VCaP (cell line): ENCODE data around the gene POLR2F.
"Not testable (repeated sequence)": the region's sequence is repeated elsewhere in the genome, so short reads cannot be mapped to it uniquely, and the experiment has no call there.

Experiments
- H3K27ac ChIP-seq: fragments of 450-650 bp; 2 replicates; pipeline ENCODE4 v1.5.1; 2017
- CTCF ChIP-seq: fragments of 450-650 bp; conservative IDR thresholded peaks from 2 replicates; pipeline ENCODE4 v1.5.1; 2017; ENCODE audit warnings: mild to moderate bottlenecking, moderate library complexity

The POLR2F gene

GRCh38 chr22:37951305-37951704, 2.2 kb upstream of the POLR2F start:
- TF ChIP-seq CTCF: no peak; the same call in 1 of the 2 replicates
- no peak overlapping the region for H3K27ac ChIP-seq

GRCh38 chr22:37952629-37953028, 870 bp upstream of the POLR2F start:
- H3K27ac ChIP-seq: peak overlapping the region; percentile 74; the same call in 1 of the 2 replicates

- H3K27ac ChIP-seq: peak overlapping the region; percentile 74; the same call in 1 of the 2 replicates
- no peak for TF ChIP-seq CTCF
These were observed 450 bp upstream of the POLR2F start for GRCh38 chr22:37953062-37953436.

- H3K27ac ChIP-seq: peak overlapping the region; percentile 74; the same call in 1 of the 2 replicates
- TF ChIP-seq CTCF: no peak
These were observed 1.2 kb downstream of the POLR2F start for GRCh38 chr22:37954686-37955085.

- H3K27ac ChIP-seq: not testable (repeated sequence)
These were observed 2.4 kb downstream of the POLR2F start for GRCh38 chr22:37955825-37956397.

GRCh38 chr22:37957232-37957631, 3.7 kb downstream of the POLR2F start:
- H3K27ac ChIP-seq: no peak overlapping the region
- TF ChIP-seq CTCF: no peak

- no peak overlapping the region for H3K27ac ChIP-seq
- TF ChIP-seq CTCF: no peak
These were observed 5.8 kb downstream of the POLR2F start for GRCh38 chr22:37959231-37959825.

GRCh38 chr22:37961062-37961461, 7.6 kb downstream of the POLR2F start:
- H3K27ac ChIP-seq: no peak overlapping the region
- TF ChIP-seq CTCF: no peak
